Measurements from ENCODE around the gene DUSP18. TPM values are rescaled to one million over a fixed set of nuclear protein-coding genes. Genes with fewer than 3 reads are reported as not detected.

Gene DUSP18
- total and polyA plus RNA-seq, 9 of the 15 experiments (the other 6 are each of a cell fraction or from before 2014, with no cell fraction given): 1.00 to 3.7 (median 1.5) TPM

DNA sequence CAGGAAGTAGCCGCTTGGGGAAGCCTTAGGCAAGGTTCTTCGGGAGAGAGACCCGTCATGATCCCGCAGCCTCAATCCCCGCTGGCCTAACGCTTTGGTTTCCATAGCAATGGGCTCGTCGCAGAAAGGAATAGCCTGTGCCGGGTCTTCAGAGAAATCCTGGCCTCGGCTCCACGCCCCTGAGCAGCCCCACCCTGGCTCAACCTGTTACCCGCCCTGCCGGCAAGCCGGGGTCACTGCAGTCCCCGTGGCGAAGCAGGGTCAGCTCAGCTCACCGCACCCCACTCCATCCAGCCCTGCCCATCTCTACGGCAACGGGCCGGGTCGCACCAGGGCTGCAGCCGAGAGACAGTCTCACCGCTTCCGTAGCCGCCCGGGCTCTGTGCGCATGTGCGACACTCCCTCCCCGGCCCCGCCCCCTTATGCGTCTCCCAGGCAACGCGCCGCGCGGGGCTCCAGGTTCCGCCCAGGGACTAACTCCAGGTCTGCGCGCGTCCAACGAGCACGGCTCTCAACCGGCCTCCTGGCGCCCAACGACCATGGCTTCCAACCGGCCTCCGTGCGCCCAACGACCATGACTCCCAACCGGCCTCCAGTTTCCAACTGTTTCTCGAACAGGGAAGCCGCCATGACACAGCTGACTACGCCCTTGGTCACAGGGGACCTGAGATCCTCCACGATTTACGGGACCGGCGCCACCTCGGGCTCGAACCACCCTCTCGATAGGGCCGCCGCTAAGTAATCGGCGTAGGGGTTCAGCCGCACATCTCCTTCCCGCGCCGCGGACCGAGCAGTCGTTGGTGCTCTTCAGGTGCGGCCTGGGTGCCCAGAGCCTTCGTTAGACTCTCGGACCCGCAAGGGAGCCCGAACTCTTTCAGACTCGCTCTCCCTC lies at the start of gene DUSP18 (continued):
- no peak for TF ChIP-seq ZNF518B (CRISPR knock-in tag; IDR thresholded peaks at IDR 0.05)
- TF ChIP-seq, protein P1, sequence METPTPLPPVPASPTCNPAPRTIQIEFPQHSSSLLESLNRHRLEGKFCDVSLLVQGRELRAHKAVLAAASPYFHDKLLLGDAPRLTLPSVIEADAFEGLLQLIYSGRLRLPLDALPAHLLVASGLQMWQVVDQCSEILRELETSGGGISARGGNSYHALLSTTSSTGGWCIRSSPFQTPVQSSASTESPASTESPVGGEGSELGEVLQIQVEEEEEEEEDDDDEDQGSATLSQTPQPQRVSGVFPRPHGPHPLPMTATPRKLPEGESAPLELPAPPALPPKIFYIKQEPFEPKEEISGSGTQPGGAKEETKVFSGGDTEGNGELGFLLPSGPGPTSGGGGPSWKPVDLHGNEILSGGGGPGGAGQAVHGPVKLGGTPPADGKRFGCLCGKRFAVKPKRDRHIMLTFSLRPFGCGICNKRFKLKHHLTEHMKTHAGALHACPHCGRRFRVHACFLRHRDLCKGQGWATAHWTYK (CRISPR knock-in tag; IDR thresholded peaks at IDR 0.05): no peak
- TF ChIP-seq BRCA1 (IDR thresholded peaks at IDR 0.05): no peak
- no peak for TF ChIP-seq BRCA1 (CRISPR knock-in tag; IDR thresholded peaks at IDR 0.05)
- TF ChIP-seq ZNF347 (CRISPR knock-in tag; IDR thresholded peaks at IDR 0.05; ENCODE audit: low read depth): no peak
- TF ChIP-seq, protein P2, sequence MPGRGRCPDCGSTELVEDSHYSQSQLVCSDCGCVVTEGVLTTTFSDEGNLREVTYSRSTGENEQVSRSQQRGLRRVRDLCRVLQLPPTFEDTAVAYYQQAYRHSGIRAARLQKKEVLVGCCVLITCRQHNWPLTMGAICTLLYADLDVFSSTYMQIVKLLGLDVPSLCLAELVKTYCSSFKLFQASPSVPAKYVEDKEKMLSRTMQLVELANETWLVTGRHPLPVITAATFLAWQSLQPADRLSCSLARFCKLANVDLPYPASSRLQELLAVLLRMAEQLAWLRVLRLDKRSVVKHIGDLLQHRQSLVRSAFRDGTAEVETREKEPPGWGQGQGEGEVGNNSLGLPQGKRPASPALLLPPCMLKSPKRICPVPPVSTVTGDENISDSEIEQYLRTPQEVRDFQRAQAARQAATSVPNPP (IDR thresholded peaks at IDR 0.05; ENCODE audit: borderline replicate concordance, insufficient read depth, insufficient read length): no peak
- no peak for TF ChIP-seq BRD4 (IDR thresholded peaks at IDR 0.05)
- no peak for TF ChIP-seq ZNF184 (CRISPR knock-in tag; IDR thresholded peaks at IDR 0.05)
- TF ChIP-seq ZNF655 (CRISPR knock-in tag; IDR thresholded peaks at IDR 0.05): no peak
- no peak for TF ChIP-seq CREBBP (IDR thresholded peaks at IDR 0.05; ENCODE audit: low read depth, low read length)
- no peak for TF ChIP-seq GATAD2B (IDR thresholded peaks at IDR 0.05; ENCODE audit: borderline replicate concordance)
- no peak; the same call in 1 of the 2 replicates for TF ChIP-seq ESRRA (IDR thresholded peaks at IDR 0.05; ENCODE audit: borderline replicate concordance, low read depth)
- TF ChIP-seq TRIM25 (IDR thresholded peaks at IDR 0.05; ENCODE audit: borderline replicate concordance): no peak
- no peak for TF ChIP-seq ZNF76 (CRISPR knock-in tag; IDR thresholded peaks at IDR 0.05; ENCODE audit: borderline replicate concordance)

Data from K562 (cell line).